HepG2 (cell line): Measurements from ENCODE around the gene ZIC2. TPM values are rescaled to one million over a fixed set of nuclear protein-coding genes. Genes with fewer than 3 reads are reported as not detected.

Source experiments
- GABPA ChIP-seq, 2 experiments: IDR thresholded peaks; 2 replicates each; pipeline ENCODE4 v1.6.1; 2011 to 2016; ENCODE audit warnings: low read depth in 2 of 2, low read length in 1 of 2, missing biosample characterization in 1 of 2, missing genetic modification characterization in 1 of 2
- GPN1 ChIP-seq: sonication (generic); formaldehyde crosslinking; IDR thresholded peaks from 2 replicates; pipeline ENCODE4 v1.5.1; 2020; ENCODE audit warnings: missing genetic modification reagents, borderline replicate concordance
- IKZF5 ChIP-seq: IDR thresholded peaks from 2 replicates; pipeline ENCODE4 v1.6.1; 2018; ENCODE audit warnings: missing genetic modification reagents, mild to moderate bottlenecking, missing compliant biosample characterization
- MIER2 ChIP-seq: IDR thresholded peaks from 2 replicates; pipeline ENCODE4 v1.6.1; 2016; ENCODE audit warnings: missing biosample characterization, missing genetic modification reagents
- TEF ChIP-seq: sonication (generic); formaldehyde crosslinking; IDR thresholded peaks from 2 replicates; pipeline ENCODE4 v1.5.0; 2020; ENCODE audit warnings: missing genetic modification reagents
- TMF1 ChIP-seq: sonication (generic); formaldehyde crosslinking; IDR thresholded peaks from 2 replicates; pipeline ENCODE4 v1.8.1; 2022; ENCODE audit warnings: low read depth, missing genetic modification reagents
- UBTF ChIP-seq: sonication (generic); formaldehyde crosslinking; IDR thresholded peaks from 2 replicates; pipeline ENCODE4 v1.4.0; 2020; ENCODE audit warnings: mild to moderate bottlenecking, missing genetic modification reagents
- polyA plus RNA-seq, 8 experiments: library from polyadenylated mRNA; depleted of rRNA in 3 of 8; stranded (reverse) in 7 of 8; unstranded in 1 of 8; fragments of >200 nt; fragmentation: Illumina TruSeq in 4 of 8; extraction: Trizol in 4 of 8; gene quantifications; 2 replicates each; pipeline versions ENCODE4 v1.2.1 to v1.2.3, GENCODE V29; 2011 to 2016; ENCODE audit warnings: low read depth in 4 of 8, missing spikeins in 1 of 8, mixed read lengths in 1 of 8; ENCODE audit not compliant: insufficient read depth in 1 of 8
- total RNA-seq, 5 experiments: library from RNA; depleted of rRNA; stranded (reverse); fragments of >200 nt; fragmentation: Illumina TruSeq; extraction: Trizol; gene quantifications; 2 replicates each; pipeline ENCODE4 v1.2.3, GENCODE V29; 2016; ENCODE audit warnings: low read depth in 1 of 5

Gene ZIC2
- total and polyA plus RNA-seq, 2 of the 13 experiments (the other 11 are each of a cell fraction or from before 2014, with no cell fraction given): 0.13 TPM; not detected in 1

GRCh38 chr13:99980824-99981734 is 505 bp upstream of the ZIC2 start (continued):
- peak; percentile 46; the same call in 1 of the 2 replicates for TF ChIP-seq UBTF (CRISPR knock-in tag)
- no peak for TF ChIP-seq IKZF5
- no peak for TF ChIP-seq GPN1
- 0 out of 2 replicates have a peak, but pooled peaks have one; percentile 4 for TF ChIP-seq GABPA (IDR thresholded peaks at IDR 0.05; ENCODE audit: low read depth, low read length)
- no peak for TF ChIP-seq GABPA (CRISPR knock-in tag; IDR thresholded peaks at IDR 0.05; ENCODE audit: low read depth)
- TF ChIP-seq TEF (CRISPR knock-in tag): no peak
- no peak for TF ChIP-seq TMF1 (CRISPR knock-in tag)
- no peak for TF ChIP-seq MIER2 (CRISPR knock-in tag)
- TF ChIP-seq, all 625 proteins: peak for 22
